Mesenchymal stem cell (in vitro differentiated cells and primary cell): Measurements from ENCODE around the gene FABP3.

Source experiments
- DNase-seq: peaks from one replicate; pipeline ENCODE4 v3.0.0-alpha.2; 2013
- H2AFZ ChIP-seq: one replicate; pipeline ENCODE4 v1.6.1; 2013; ENCODE audit warnings: low read depth, mild to moderate bottlenecking, control low read depth, inconsistent platforms, low read length, moderate library complexity
- H2AK5ac ChIP-seq: 2 replicates; pipeline ENCODE4 v1.6.1; 2013; ENCODE audit warnings: low read length, moderate library complexity, mild to moderate bottlenecking, inconsistent platforms; ENCODE audit not compliant: severe bottlenecking
- H2BK120ac ChIP-seq: one replicate; pipeline ENCODE4 v1.6.1; 2013; ENCODE audit warnings: low read depth, mild to moderate bottlenecking, inconsistent platforms, low read length, moderate library complexity
- H2BK12ac ChIP-seq, 2 experiments: one replicate each; pipeline ENCODE4 v1.6.1; 2013; ENCODE audit warnings: inconsistent platforms in 2 of 2, low read length in 2 of 2, mild to moderate bottlenecking in 2 of 2, moderate library complexity in 2 of 2, control low read depth in 1 of 2
- H2BK15ac ChIP-seq: one replicate; pipeline ENCODE4 v1.6.1; 2013; ENCODE audit warnings: mild to moderate bottlenecking, low read depth, inconsistent platforms; ENCODE audit not compliant: poor library complexity, severe bottlenecking
- H2BK5ac ChIP-seq: 2 replicates; pipeline ENCODE4 v1.6.1; 2013; ENCODE audit warnings: low read depth, mild to moderate bottlenecking, low read length, control low read depth, inconsistent platforms; ENCODE audit not compliant: poor library complexity, severe bottlenecking
- H3K14ac ChIP-seq, 2 experiments: one replicate each; pipeline ENCODE4 v1.6.1; 2013; ENCODE audit warnings: inconsistent platforms in 2 of 2, low read length in 2 of 2, control low read depth in 1 of 2, mild to moderate bottlenecking in 1 of 2, moderate library complexity in 1 of 2
- H3K18ac ChIP-seq, 2 experiments: one replicate each; pipeline ENCODE4 v1.6.1; 2013; ENCODE audit warnings: inconsistent platforms in 2 of 2, low read length in 2 of 2, control low read depth in 1 of 2, low read depth in 1 of 2, mild to moderate bottlenecking in 1 of 2
- H3K23ac ChIP-seq, 2 experiments: one replicate each; pipeline ENCODE4 v1.6.1; 2013; ENCODE audit warnings: inconsistent platforms in 2 of 2, low read length in 2 of 2, mild to moderate bottlenecking in 2 of 2, moderate library complexity in 2 of 2, control low read depth in 1 of 2
- H3K27ac ChIP-seq: 2 replicates; pipeline ENCODE4 v1.5.1; 2013; ENCODE audit warnings: mild to moderate bottlenecking, moderate library complexity, low read length, control low read depth, inconsistent platforms; ENCODE audit not compliant: poor library complexity, severe bottlenecking
- H3K27me3 ChIP-seq, 2 experiments: 2 replicates each; pipeline versions ENCODE4 v1.6.1 to v1.7.0; 2013; ENCODE audit warnings: low read length in 2 of 2, mild to moderate bottlenecking in 2 of 2, moderate library complexity in 2 of 2, control low read depth in 1 of 2, inconsistent platforms in 1 of 2; ENCODE audit not compliant: control insufficient read depth in 1 of 2, insufficient read depth in 1 of 2
- H3K36me3 ChIP-seq, 2 experiments: 2 replicates each; pipeline versions ENCODE4 v1.6.1 to v1.7.0; 2013; ENCODE audit warnings: low read length in 2 of 2, control low read depth in 1 of 2, inconsistent platforms in 1 of 2, low read depth in 1 of 2, mild to moderate bottlenecking in 1 of 2; ENCODE audit not compliant: insufficient read depth in 2 of 2, control insufficient read depth in 1 of 2
- H3K4ac ChIP-seq, 2 experiments: one replicate each; pipeline ENCODE4 v1.6.1; 2013; ENCODE audit warnings: inconsistent platforms in 2 of 2, low read length in 2 of 2, mild to moderate bottlenecking in 2 of 2, moderate library complexity in 2 of 2, control low read depth in 1 of 2, low read depth in 1 of 2
- H3K4me1 ChIP-seq: 2 replicates; pipeline ENCODE4 v1.6.1; 2013; ENCODE audit warnings: low read depth, low read length, control low read depth; ENCODE audit not compliant: control insufficient read depth, insufficient read depth
- H3K4me2 ChIP-seq: 2 replicates; pipeline ENCODE4 v1.6.1; 2013; ENCODE audit warnings: low read length, mild to moderate bottlenecking, inconsistent platforms; ENCODE audit not compliant: poor library complexity, severe bottlenecking
- H3K4me3 ChIP-seq, 2 experiments: 2 replicates each; pipeline versions ENCODE4 v1.5.1 to v1.7.0; 2013; ENCODE audit warnings: low read length in 2 of 2, mild to moderate bottlenecking in 2 of 2, control low read depth in 1 of 2, low read depth in 1 of 2; ENCODE audit not compliant: insufficient read depth in 1 of 2
- H3K79me1 ChIP-seq: replicated peaks from 2 replicates; pipeline ENCODE4 v1.6.1; 2013; ENCODE audit warnings: mild to moderate bottlenecking, control low read depth, low read length, inconsistent platforms; ENCODE audit not compliant: poor library complexity, severe bottlenecking
- H3K9ac ChIP-seq: 2 replicates; pipeline ENCODE4 v1.7.0; 2013; ENCODE audit warnings: mild to moderate bottlenecking, low read length, moderate library complexity
- H3K9me3 ChIP-seq: 2 replicates; pipeline ENCODE4 v1.7.0; 2013; ENCODE audit warnings: mild to moderate bottlenecking, low read length; ENCODE audit not compliant: control insufficient read depth
- H4K8ac ChIP-seq: one replicate; pipeline ENCODE4 v1.6.1; 2013; ENCODE audit warnings: inconsistent platforms, mild to moderate bottlenecking, low read length, moderate library complexity
- H4K91ac ChIP-seq: one replicate; pipeline ENCODE4 v1.6.1; 2013; ENCODE audit warnings: mild to moderate bottlenecking, low read length, inconsistent platforms
- WGBS: methylation state at CpG from one replicate; pipeline ENCODE4 v1.1.7; 2013; ENCODE audit warnings: mixed read lengths; 5-methylcytosine and 5-hydroxymethylcytosine counted together

The FABP3 gene

DNA sequence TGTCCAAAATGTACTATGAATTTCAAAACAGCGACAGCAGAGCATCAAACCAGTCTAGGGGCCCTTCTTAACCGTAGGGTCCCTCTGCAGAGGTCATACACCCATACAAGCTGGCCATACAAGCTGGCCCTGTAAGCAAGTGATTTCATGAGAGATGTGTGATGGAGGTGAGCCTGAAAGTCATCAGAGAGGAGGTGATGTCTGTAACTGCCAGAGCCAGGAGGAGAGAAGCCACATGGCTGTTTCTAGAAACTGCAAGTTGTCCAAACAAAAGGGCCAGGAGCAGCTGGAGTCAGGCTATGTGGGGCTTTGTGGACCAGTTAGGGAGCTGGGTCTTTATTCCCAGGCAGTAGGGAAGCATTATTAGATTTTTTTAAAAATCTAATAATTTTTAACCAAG lies 25.4 kb upstream of the FABP3 start:
- 100% methylated on average over 2 of the region's 2 CpGs for WGBS
- no peak overlapping the region for H2BK15ac ChIP-seq
- H2AK5ac ChIP-seq, result no peak overlapping the region
- H3K23ac ChIP-seq, result no peak overlapping the region
- H3K9ac ChIP-seq, result no peak overlapping the region
- no peak overlapping the region for H4K91ac ChIP-seq
- H3K9me3 ChIP-seq, result no peaks in the 10 kb centered on the region
- no peaks in the 10 kb centered on the region for H3K79me1 ChIP-seq
- H2BK5ac ChIP-seq, result no peak overlapping the region
- no peak overlapping the region for H3K27ac ChIP-seq
- no peak overlapping the region for H2BK12ac ChIP-seq
- no peaks in the 10 kb centered on the region for H3K27me3 ChIP-seq
- no peak overlapping the region for H2AFZ ChIP-seq
- H4K8ac ChIP-seq, result no peak overlapping the region
- H3K4me1 ChIP-seq, result peaks cover 6% of the 10 kb centered on the region
- H3K4me3 ChIP-seq, result no peak overlapping the region
- peak overlapping the region in 1 of 2 experiments; percentile 5 for H3K18ac ChIP-seq
- H3K36me3 ChIP-seq, result no peaks in the 10 kb centered on the region
- H3K4me2 ChIP-seq, result no peak overlapping the region
- DNase-seq, result no peak
- H3K4ac ChIP-seq, result peak overlapping the region in 1 of 2 experiments; percentile 37
- H2BK120ac ChIP-seq, result no peak overlapping the region
- H3K14ac ChIP-seq, result no peak overlapping the region

DNA sequence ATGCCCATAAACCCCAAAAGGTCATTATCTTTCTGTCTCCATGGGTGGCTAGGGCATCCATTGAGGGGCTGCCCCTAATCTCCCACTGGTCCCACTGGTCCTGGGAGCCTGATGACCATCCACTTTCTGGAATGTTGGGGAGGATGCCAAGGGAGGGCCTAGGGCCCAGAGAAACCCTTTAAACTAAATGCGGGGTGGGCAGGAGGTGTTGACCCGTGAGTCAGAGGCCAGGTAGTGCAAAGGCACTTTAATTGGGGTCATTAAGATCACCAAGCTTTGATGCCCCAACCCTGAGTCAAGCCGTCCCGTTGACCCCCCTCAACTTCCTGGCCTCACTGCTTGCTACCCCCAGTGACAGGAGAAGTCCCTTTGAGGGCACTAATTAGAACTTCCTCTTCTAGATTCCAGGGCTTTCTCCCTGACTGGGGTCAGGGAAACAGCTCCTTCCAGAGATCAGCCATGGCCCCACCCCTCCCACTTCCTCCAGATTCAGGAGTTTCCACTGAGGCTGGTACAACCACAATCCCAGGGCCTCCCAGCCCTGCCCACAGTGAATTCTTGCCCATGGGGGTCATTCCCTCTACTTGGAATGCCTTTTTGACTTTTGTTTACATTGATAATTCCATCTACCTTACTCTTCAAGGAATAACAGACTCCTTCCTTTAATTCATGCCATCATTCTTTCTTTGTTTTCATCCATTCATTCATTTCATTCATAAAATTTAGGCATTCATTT lies 24.7 kb upstream of the FABP3 start:
- H3K27ac ChIP-seq, result no peak overlapping the region
- no peak overlapping the region for H2BK15ac ChIP-seq
- H3K18ac ChIP-seq, result no peak overlapping the region
- H3K4me1 ChIP-seq, result peaks cover 6% of the 10 kb centered on the region
- H3K27me3 ChIP-seq, result no peaks in the 10 kb centered on the region
- no peaks in the 10 kb centered on the region for H3K79me1 ChIP-seq
- H3K4ac ChIP-seq, result no peak overlapping the region
- H3K4me2 ChIP-seq, result no peak overlapping the region
- WGBS, result 43% methylated on average over 4 of the region's 4 CpGs
- no peak overlapping the region for H4K8ac ChIP-seq
- H3K9me3 ChIP-seq, result no peaks in the 10 kb centered on the region
- no peak overlapping the region for H2AFZ ChIP-seq
- no peaks in the 10 kb centered on the region for H3K36me3 ChIP-seq
- H3K4me3 ChIP-seq, result no peak overlapping the region
- H2BK12ac ChIP-seq, result no peak overlapping the region
- H3K14ac ChIP-seq, result no peak overlapping the region
- H3K23ac ChIP-seq, result no peak overlapping the region
- DNase-seq, result no peak
- H2BK5ac ChIP-seq, result no peak overlapping the region
- no peak overlapping the region for H2AK5ac ChIP-seq
- no peak overlapping the region for H3K9ac ChIP-seq
- H2BK120ac ChIP-seq, result no peak overlapping the region
- H4K91ac ChIP-seq, result no peak overlapping the region

DNA sequence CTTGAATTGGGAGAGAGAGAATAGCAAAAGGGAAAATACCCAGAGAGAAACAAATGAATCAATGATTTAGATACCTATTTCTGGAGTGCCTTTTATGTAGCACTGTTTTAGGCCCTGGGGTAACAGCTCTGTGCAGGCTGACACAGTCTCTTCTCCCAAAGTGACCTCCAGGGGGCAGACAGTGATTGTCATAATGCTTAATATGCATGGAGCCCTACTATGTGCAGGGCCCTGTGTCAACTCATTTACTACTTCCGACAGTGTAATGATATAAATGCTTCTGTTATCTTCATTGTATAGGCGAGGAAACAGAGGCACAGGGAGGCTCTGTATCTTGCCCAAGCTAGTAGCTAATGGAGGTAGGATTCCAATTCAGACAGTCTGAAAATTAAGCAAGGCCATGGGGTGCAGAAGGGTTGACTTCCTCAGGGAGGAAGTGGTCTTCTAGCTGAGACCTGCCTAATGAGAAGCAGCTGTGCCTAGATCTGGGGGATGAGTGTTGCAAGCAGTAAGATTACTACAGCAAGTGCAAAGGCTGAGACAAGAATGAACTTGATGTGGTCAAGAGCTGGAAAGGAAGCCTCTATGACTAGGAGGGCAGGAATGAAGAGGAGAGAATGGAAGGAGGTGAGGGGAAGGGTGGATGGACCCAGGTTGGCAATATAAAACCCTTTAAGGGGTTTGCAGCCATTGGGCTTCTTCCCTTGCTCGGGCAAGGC lies 23.9 kb upstream of the FABP3 start:
- Histone ChIP-seq H3K14ac (no peak overlapping the region), H3K4me3 (no peak overlapping the region), H4K91ac (no peak overlapping the region), H3K27me3 (no peaks in the 10 kb centered on the region), H2AFZ (no peak overlapping the region), H3K23ac (no peak overlapping the region), H2BK12ac (no peak overlapping the region), H3K36me3 (no peaks in the 10 kb centered on the region), H3K9ac (no peak overlapping the region), H3K4me1 (peaks cover 6% of the 10 kb centered on the region), H3K18ac (no peak overlapping the region), H3K9me3 (no peaks in the 10 kb centered on the region), H2BK120ac (no peak overlapping the region), H3K79me1 (no peaks in the 10 kb centered on the region), H3K27ac (no peak overlapping the region), H2AK5ac (no peak overlapping the region), H3K4ac (no peak overlapping the region), H4K8ac (no peak overlapping the region), H3K4me2 (no peak overlapping the region), H2BK15ac (no peak overlapping the region), H2BK5ac (no peak overlapping the region)
- 98% methylated on average over 2 of the region's 3 CpGs for WGBS
- DNase-seq, result peak; percentile 49

DNA sequence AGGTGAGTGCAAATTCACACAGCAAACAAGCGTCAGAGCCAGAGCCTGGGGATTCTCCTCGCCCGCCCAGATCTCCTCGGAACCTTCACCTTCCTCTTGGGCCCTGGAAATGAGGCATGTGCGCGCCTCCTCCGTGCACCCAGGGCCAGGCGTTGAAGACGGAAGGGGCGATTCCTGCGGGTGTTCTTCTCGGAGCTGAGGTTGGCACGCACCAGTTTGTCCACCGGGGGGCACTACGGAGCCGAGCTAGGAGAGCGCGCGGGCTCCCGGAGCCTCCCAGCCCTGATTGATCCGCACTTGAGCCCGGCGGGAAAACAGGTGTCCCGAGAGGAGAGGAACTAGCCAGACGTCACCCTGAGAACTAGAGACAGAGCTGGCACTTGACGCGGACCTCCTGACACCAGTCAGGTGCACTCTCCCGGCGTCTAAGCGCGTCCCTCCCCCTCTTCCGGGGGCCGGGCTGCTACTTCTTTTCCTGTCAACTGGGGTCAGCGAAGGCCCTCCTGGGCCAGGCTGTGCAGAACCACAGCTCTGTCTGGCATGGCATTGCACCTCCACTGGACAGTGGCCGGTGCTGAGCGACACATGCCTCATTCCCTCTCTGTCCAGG lies 21.8 kb upstream of the FABP3 start:
- Histone ChIP-seq H3K4me1 (peaks cover 6% of the 10 kb centered on the region), H2AK5ac (no peak overlapping the region), H4K8ac (no peak overlapping the region), H4K91ac (no peak overlapping the region), H3K27me3 (peaks cover 0 to 7% of the 10 kb centered on the region in 2 experiments), H3K4me2 (peak overlapping the region; percentile 7), H3K4ac (no peak overlapping the region), H3K36me3 (no peaks in the 10 kb centered on the region), H3K18ac (no peak overlapping the region), H2BK120ac (no peak overlapping the region), H3K9ac (peak overlapping the region; percentile 19), H3K4me3 (peak overlapping the region in 1 of 2 experiments; percentile 64), H2AFZ (peak overlapping the region; percentile 3), H2BK12ac (no peak overlapping the region), H2BK15ac (no peak overlapping the region), H2BK5ac (no peak overlapping the region), H3K23ac (no peak overlapping the region), H3K79me1 (no peaks in the 10 kb centered on the region), H3K27ac (no peak overlapping the region), H3K14ac (peak overlapping the region in 1 of 2 experiments; percentile 3), H3K9me3 (no peaks in the 10 kb centered on the region)
- WGBS, result 3% methylated on average over 36 of the region's 36 CpGs
- peak; percentile 80 for DNase-seq
